GM21423 (cell line): ENCODE data around the gene TPRN.

Experiments
- ATAC-seq: cut with Tn5 transposase; IDR thresholded peaks from one replicate; pipeline ENCODE4 v1.9.1; 2021; ENCODE audit warnings: mild to moderate bottlenecking, moderate library complexity; ENCODE audit not compliant: unreplicated experiment

The TPRN gene

DNA sequence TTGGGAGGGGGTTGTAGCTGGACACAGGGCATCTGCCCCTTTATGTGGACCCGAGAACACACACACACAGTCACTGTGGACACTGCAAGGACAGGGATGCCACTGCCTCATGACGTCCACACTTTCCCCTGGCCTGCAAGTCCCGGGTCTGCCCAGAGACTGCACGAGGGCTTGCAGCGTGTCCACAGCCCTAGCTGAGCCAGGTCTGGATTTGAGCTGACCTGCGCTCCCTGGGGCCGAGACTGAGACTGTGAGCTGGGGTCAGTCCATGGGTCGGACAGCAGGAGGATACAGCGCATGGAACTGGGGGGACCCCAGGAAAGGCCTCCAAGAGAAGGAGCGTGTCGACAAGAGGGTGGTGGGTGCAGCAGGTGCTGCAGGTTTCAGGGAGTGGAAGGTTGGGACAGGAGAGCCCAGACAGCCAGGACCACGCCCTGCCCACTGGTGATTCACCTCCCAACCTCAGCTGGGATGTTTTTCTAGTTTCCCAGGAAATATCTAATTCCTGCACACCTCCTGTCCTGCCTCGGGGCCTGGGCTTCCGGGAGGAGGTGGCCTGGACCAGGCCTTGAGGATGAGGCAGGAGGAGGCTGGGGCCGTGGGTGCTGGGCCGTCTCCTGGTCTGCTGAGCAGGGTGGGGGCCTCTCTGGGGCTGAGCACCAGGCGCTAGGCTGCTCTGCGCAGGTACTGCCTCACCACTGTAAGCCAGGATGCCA is 26.0 kb upstream of the TPRN start:
- no peak for ATAC-seq

DNA sequence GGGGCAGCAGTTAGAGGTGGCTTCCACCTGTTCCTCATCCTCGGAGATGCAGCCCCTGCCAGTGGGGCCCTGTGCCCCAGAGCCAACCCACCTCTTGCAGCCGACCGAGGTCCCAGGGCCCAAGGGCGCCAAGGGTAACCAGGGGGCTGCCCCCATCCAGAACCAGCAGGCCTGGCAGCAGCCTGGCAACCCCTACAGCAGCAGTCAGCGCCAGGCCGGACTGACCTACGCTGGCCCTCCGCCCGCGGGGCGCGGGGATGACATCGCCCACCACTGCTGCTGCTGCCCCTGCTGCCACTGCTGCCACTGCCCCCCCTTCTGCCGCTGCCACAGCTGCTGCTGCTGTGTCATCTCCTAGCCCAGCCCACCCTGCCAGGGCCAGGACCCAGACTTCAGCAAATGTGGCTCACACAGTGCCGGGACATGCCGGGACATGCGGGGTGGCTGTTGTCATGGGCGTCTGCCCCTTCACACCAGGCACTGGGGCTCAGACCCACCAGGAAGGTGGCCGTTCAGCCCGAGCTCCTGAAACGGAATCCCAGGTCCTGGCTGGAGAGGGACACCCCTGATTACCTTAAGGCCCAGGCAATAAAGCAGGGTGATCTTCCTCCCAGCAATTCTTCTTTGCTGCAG is 25.3 kb upstream of the TPRN start:
- no peak for ATAC-seq

DNA sequence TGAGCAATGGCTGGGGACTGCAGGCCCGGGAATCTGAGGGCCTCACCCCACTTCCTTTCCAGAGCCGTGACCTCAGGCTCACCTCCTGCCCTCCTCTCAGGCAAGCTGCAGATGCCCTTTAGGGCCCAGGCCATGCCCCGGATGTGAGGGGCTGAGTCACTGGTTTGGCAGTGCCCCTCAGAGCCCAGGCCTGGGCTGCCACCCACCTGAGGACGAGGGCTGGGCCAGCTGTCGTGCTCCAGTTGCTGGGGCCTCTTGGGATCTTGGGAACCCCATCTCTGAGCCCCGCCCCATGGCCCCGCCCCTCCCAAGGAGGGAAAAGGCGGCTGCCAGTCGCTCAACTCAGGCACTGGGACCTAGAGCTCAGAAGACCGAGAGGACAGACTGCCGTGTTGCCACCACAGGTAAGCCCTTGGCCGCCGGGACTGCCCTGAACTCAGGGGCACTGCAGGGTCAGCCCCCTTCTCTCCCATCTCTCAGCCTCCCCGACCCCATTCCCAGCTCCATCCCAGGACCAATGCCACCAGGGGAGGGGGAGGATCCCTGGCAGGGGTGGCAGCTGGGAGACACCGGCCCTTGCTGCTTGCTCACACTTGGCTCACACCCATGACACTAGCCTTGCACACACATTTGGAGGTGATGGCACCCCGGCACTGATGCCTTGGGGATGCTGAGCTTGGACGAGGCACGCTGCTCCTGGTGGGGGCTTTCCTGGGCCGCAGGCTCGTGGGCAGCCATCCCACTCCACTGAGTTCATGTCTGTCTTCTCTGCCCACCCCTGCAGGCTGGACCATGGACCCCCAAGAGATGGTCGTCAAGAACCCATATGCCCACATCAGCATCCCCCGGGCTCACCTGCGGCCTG is 24.5 kb upstream of the TPRN start, which contains the start of gene CYSRT1:
CYSRT1 (plus strand) TSS at position 345 of the 865 bp plus-strand sequence; CDS start at position 793, 448 bp downstream.
- no peak for ATAC-seq

DNA sequence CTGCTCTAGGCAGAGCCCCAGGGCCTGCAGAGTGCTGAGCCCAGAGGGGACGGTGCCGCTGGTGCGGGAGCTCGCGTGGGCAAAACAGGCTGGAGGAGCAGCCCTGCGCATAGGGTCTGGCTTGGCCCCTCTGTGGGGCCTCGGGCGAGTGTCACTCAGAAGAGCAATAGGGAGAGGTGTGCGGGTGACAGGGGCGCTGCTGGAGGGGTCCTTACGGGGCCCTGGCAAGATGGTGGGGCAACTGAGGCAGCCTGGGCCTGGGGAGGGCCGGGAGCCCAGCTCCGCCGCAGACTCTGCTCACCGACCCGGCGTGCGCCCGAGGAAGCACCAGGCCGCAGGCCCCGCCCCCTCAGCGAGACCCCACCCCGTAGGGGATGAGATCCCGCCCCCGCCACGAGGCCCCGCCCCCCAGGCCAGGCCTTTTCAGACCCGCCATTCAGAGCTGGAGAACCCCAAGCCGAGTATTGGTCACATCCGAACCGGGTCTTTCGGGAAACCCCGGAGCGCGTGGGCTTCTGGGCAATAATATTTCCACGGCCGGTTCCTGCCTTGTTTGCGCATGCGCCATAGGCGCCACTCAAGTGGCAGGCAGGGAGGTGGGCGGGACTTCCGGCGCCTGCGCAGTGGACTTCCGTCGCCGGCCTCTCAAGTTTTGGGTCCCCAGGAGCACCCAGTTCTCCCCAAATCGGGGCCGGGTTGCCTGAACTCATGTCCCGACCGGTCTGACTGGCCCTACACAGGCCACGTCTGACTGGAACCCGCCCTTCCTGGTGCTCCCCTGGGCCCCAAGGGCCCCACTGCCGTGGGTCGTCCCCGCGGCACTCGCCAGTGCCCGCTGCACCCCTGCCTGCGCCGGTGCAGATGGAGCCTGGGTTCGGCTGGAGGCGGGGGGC is 22.8 kb upstream of the TPRN start:
- ATAC-seq: peak; percentile 77

DNA sequence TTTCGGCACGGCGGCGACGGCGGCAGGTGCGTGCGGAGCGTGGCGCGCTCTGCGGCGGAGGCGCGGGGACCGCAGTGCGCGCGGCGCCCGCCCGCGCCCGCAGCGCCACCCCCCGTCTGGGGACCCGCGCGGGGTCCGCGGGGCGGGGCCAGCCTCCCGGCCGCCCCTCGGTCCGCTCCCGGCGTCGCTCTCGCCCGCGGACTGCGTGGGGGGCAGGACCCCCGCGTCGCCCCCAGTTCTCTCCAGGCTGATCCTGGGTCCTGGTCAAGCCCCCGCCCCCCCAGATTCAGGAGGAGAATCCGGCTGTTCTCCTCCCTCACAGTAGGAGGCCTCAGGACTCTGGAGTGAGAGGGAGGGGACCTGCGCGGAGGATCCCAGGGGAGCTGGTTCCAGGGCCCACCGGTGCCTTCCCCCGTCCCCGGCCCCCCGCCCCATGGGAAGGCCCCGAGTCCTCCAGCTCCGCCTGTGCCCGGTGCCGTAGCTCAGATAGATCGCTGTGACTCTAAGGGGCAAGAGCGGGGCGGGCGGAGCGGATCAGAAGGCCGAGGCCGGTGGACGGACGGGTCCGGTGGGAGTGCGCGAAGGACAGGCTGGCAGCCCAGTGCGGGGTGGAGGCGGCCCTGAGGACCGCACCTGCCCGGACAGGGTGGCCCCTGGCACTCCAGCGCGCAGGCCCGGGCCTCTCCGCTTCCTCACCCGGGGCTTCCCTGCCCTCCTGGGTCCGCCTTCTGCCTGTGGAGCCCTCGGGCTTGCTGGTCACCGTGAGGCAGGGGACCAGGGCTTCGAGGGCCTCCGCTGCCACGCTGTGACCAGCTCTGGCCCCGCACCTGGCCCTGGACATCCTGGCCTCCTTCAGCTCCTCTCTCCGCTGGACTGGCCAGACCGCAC is 21.9 kb upstream of the TPRN start, which contains the start of gene RNF208:
RNF208 (minus strand) TSS at position 51 of the 888 bp plus-strand sequence. CDS start 1,028 bp downstream, outside the sequence.
- ATAC-seq: no peak

DNA sequence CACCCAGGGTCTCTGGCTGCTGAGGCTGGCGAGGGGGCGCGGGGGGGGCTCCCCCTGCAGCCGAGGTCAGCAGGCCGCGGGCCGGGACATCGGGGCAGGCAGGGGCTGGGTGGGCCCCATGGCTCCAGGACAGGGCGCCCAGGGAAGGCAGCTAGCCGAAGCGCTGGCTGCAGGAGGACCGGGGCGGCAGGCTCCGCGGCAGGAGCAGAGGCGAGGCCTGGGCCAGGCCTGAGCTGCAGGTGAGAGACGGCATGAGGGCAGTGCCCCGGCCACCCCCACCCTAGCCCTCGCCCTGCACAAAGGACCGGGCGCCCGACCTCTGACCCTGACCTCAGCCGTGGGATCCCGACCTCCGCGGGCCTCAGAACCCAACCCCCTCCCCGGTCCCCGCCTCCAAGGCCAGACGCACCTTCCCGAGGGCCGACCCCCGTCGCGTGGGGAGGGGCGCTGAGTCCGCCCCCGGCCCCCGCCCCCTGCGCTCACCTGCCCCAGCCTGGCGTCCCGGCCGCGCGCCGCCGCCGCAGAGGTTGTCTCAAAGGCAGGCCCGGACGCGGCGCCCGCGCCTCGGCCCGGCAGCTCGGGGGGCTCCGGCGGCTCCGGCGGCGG is 21.1 kb upstream of the TPRN start:
- no peak for ATAC-seq

DNA sequence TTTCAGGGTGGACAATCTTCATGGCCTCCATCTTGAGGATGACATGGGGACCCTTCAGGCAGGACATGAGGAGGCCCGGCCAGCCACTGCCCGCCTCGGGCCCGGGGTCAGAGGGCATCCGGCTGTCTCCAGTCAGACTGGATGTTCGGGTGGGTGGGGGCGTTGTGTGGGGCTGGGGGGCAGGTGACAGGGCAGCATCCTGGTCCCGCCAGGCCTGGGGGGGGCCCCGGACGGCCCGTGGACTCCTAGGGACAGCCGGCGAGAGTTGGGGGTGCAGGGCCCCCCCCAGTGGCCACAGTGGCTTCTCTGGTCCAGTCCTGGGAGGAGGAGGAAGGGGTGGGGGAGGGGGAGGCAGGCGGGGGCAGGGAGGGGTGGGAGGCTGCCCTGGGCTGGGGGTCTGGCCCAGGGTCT is 20.6 kb upstream of the TPRN start:
- no peak for ATAC-seq

DNA sequence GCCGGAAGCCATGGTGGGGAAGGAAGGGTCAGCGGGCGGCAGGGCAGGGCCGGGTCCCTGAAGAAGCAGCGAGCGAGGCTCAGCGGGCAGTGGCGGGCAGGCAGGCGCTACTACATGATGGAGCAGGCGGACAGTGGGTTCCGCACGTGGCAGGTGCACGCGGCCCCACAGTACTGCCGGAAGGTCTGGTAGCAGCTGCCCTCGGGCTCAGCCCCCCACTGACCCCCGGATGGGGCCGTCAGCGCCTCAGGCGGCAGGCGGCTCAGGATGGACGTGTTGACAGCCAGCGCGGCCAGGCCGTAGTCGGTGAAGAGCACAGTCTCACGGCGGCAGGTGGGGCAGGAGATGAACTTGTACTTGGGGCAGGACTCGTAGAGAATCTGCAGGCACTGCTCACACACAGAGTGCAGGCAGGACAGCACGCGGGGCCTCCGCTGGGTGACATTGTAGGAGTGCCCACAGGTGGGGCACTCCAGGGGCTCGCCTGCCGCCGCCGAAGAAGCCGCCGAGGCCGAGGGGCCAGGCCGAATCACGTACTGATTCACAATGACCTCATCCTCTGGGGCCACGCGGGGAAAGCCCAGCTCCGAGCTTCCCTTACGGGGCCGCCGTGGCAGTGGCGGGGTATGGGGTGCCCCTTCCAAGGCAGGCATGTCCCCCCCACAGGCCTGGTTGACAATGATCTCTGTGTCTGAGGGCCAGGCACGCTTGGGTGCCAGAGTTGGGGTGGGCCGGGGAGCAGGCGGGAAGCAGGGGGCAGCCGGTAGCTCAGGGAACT is 20.0 kb upstream of the TPRN start:
- no peak for ATAC-seq

DNA sequence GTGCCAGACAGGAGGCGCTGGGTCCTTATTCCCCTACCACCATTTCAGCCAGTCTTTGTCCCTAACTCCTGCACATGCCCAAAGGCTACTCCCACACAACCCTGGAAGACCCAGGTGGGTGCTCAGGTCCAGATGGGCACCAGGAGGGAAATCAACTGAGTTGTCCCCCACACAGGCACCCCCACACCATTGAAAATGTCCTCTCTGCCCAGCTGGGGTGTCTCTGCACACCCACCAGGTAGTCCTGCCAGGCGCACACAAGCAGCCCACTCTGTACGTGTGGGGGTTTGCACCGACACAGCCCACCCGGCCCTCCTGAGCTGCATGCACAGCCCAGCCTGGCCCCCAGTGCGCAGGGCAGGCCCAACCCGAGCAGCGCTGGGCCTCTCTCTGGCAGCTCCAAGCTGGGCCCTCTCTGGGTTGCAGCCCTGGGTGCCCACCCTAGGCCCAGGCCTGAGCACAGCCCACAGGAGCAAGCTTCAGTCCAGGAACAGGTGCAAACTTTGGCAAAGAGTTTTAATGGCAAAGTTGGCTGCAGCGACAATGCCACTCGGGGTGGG is 19.3 kb upstream of the TPRN start:
- no peak for ATAC-seq

DNA sequence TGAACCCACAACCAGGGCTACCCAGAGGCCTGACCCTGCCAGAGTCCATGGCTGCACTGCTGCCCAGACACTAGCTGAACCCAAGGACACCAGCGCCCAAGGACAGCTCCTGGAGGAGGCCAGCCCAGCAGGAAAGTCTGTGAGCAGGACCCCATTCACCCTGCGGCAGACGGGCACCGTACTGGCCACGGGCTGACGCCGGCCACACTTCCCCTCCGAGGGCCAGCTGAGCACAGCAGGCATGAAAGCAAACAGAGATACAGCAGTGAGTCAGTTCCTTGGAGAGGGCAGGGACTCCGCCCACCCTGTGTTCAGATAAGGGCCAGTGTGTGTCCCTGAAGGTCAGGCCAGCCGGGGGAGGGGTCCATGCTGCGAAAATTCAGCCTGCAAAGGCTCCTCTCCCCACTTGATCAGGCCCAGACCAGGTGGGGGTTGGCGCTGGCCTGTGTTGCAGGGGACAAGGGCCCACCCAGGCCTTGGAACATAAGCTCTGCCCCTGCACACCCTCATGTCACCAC is 18.3 kb upstream of the TPRN start:
- ATAC-seq: no peak

DNA sequence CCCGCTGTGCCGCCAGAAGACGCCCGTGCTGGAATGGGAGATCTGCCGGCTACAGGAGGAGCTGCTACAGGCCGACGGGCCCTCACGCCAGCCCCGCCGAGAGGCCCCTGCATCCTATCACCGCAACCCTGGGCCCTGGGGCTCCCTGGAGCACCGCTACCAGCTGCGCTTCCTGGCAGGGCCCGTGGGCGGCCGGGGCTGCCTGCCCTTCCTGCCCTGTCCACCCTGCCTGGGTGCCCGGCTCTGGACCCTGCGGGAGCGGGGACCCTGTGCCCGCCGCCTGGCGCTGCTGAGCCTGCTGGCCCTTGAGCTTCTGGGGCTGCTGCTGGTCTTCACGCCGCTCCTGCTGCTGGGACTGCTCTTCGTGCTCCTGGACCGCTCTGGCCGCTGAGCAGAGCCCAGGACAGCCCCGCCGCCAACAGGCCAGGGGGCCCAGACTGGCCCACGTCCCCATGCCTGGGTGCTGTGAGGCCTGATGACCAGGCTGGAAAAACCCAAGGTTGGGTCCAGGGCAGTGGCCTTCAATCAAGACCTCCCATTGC is 17.7 kb upstream of the TPRN start:
- no peak for ATAC-seq

DNA sequence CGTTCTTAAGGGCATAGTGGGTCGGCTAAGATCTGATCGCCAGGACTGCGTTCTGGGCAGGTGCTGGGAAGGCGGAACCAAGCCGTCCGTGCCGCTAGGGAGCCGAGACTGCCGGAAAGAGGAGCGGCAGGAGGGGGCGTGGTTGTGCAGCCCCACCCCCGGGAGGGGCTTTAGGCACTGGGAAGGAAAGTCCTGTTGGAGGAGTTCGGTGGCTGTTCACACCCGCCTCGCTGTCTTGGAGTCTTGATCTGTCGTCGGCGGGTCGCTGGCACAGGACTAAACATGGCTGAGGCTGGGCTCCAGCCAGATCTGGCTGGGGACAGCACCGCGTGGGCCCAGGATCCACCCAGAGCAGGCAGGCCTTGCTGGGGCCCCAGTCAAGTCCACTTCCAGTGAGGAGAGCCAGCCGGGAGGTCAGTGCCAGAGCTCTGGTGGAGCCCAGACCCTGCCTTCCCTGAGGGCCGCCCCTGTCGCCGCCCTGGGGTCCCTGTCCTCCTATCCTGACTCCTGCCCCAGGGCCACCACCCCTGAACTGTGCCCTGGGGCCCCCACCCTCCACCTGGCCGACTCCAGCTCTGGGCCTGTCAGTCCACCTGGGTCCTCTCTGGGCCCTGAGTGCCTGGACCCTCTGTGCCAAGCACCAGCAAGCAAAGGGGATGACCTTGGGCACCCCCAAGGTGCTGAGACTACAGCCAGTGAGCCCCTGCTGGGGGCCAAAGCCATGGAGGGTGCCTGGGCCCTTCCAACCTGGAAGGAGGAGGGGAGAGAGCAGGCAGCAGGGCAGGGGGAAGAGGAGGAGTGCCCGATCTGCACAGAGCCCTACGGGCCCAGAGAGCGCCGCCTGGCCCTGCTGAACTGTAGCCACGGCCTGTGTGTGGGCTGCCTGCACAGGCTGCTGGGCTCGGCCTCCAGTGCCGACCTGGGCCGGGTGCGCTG is 17.0 kb upstream of the TPRN start:
- no peak for ATAC-seq

DNA sequence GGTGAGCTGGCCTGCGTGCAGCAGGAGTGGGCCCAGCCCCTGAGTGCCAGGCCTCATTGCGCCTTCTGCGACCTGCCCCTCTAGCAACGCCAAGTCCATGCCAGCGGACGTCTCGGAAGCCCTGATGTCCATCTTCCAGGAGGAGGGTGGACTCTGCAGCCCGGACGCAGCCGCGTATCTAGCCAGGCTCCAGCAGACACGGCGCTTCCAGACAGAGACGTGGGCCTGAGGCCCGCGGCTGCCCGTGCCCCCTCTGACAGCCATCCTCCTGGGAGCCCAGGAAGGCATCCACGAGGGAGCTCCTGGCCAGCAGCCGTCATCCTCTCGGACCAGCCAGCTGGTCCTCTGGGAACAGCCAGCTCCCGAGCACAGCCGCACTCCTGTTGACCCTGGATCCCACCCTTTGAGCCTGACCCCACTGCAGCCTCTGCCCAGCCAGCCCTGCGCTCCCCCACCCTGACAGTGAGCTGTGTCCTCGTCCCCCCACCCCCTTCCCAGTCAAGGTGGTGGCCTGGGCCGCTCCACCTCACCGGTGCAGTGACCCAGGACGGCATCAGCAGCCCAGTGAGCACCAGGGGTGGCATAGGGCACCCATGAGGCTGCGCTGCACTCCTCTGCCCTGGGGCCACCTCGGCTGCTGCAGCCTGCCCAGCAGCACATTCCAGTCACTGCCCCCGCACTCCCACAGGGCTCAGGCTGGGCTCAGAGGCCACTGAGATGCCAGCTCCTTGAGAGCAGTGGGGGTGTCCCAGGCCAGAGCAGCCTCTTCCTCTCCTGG is 15.8 kb upstream of the TPRN start:
- no peak for ATAC-seq

DNA sequence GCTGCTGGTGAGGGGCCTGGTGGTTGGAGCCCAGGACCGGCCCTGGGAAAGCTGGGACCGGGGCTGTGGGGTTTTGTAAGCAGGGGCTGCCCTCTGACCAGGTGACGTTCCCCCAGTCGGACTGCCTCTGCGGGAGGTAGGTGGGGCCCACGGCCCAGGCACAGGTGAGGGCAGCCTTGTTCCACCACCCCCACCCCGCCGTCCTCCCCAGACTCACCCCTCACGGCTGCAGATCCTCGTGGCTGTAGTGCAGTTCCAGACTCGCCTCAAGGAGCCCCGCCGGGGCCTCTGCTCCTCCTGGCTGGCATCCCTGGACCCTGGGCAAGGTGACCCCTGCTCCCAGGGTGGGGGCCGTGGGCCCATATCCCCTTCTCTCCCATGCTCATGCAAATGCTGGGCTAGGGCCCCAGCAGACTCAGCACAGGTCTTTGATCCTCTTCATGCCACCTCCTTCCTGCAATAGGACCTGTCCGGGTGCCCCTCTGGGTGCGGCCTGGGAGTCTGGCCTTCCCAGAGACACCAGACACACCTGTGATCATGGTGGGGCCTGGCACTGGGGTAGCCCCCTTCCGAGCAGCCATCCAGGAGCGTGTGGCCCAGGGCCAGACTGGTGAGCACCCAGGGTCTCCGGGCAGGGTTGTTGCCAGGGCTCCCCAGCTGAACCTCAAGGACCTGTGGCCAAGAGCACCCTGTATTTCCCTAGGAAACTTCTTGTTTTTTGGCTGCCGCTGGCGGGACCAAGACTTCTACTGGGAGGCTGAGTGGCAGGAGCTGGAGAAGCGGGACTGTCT is 14.8 kb upstream of the TPRN start:
- no peak for ATAC-seq

DNA sequence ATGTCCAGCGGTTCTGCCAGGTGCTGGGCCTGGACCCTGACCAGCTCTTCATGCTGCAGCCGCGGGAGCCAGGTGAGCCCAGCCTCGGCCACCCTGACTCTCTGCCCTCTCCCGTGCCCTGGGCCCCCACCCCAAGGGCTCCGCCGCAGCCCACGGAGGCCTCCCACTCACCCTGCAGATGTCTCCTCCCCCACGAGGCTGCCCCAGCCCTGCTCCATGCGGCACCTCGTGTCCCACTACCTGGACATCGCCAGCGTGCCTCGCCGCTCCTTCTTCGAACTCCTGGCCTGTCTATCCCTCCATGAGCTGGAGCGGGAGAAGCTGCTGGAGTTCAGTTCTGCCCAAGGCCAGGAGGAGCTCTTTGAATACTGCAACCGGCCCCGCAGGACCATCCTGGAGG is 14.1 kb upstream of the TPRN start:
- no peak for ATAC-seq
